K562 (cell line): ENCODE results near the gene TFAP2E. TPM values are rescaled to one million over a fixed set of nuclear protein-coding genes. Genes with fewer than 3 reads are reported as not detected.

Experiments
- ATF6 ChIP-seq: sonication (generic); formaldehyde crosslinking; IDR thresholded peaks from 2 replicates; pipeline ENCODE4 v1.4.0; 2020; ENCODE audit warnings: mild to moderate bottlenecking, missing genetic modification reagents
- CTCFL ChIP-seq: IDR thresholded peaks from 2 replicates; pipeline ENCODE4 v1.6.1; 2011; ENCODE audit warnings: borderline replicate concordance, low read depth, mild to moderate bottlenecking, moderate library complexity, low read length; ENCODE audit not compliant: insufficient read depth, poor library complexity, severe bottlenecking
- ETS2 ChIP-seq: IDR thresholded peaks from 2 replicates; pipeline ENCODE4 v1.6.1; 2016; ENCODE audit warnings: borderline replicate concordance, missing genetic modification characterization, mild to moderate bottlenecking, moderate library complexity, missing compliant biosample characterization; ENCODE audit not compliant: poor library complexity, severe bottlenecking
- FOXO4 ChIP-seq: fragments of 450-650 bp; formaldehyde crosslinking; IDR thresholded peaks from 2 replicates; pipeline ENCODE4 v1.4.0; 2020; ENCODE audit warnings: mild to moderate bottlenecking, moderate library complexity
- RB1 ChIP-seq: fragments of 450-650 bp; IDR thresholded peaks from 2 replicates; pipeline ENCODE4 v1.6.1; 2017; ENCODE audit warnings: low read depth, mild to moderate bottlenecking
- SMAD3 ChIP-seq: fragments of 450-650 bp; formaldehyde crosslinking; conservative IDR thresholded peaks from 2 replicates; pipeline ENCODE4 v1.4.0; 2020; ENCODE audit warnings: mild to moderate bottlenecking
- ZNF280A ChIP-seq: fragments of 450-650 bp; IDR thresholded peaks from 2 replicates; pipeline ENCODE4 v1.6.1; 2018; ENCODE audit warnings: mild to moderate bottlenecking, low read depth; ENCODE audit not compliant: partially characterized antibody
- ZNF398 ChIP-seq: fragments of 250-450 bp; sonication (Bioruptor Pico); IDR thresholded peaks from 2 replicates; pipeline ENCODE4 v1.8.0; 2021; ENCODE audit warnings: moderate library complexity, mild to moderate bottlenecking, inconsistent platforms
- ZNF449 ChIP-seq: fragments of 250-450 bp; sonication (Bioruptor Pico); IDR thresholded peaks from 2 replicates; pipeline ENCODE4 v1.8.0; 2022; ENCODE audit warnings: moderate library complexity, mild to moderate bottlenecking, inconsistent platforms
- polyA plus RNA-seq, 8 experiments: library from polyadenylated mRNA; depleted of rRNA in 4 of 8; stranded (reverse) in 5 of 8; unstranded in 3 of 8; fragments of >200 nt; fragmentation: Nextera tagmentation in 2 of 8; fragmentation: Illumina TruSeq in 1 of 8; extraction: Ambion mirVana in 2 of 8; extraction: Trizol in 1 of 8; gene quantifications; 2 replicates each; pipeline versions ENCODE4 v1.2.1 to v1.2.3, GENCODE V29; 2011 to 2014; ENCODE audit warnings: inconsistent platforms in 1 of 8, missing spikeins in 1 of 8
- total RNA-seq, 7 experiments: library from RNA; depleted of rRNA in 6 of 7; stranded (reverse); fragments of >200 nt in 6 of 7; fragmentation: Illumina TruSeq in 2 of 7; extraction: Trizol in 2 of 7; gene quantifications; 2 replicates each; pipeline versions ENCODE4 v1.2.1 to v1.2.3, GENCODE V29; 2011 to 2021; ENCODE audit warnings: low replicate concordance in 1 of 7

Gene TFAP2E
- total and polyA plus RNA-seq, 9 of the 15 experiments (the other 6 are each of a cell fraction or from before 2014, with no cell fraction given): 0.03 to 0.11 (median 0.07) TPM; not detected in 4

GRCh38 chr1:35637401-35637809 lies 64.3 kb downstream of the TFAP2E start (continued):
- TF ChIP-seq ZNF449: no peak
- no peak for TF ChIP-seq ATF6 (CRISPR knock-in tag)
- TF ChIP-seq RB1: no peak
- TF ChIP-seq ZNF280A: no peak
- no peak for TF ChIP-seq ETS2 (tag)
- no peak for TF ChIP-seq ZNF398
- no peak for TF ChIP-seq SMAD3 (CRISPR knock-in tag)
- TF ChIP-seq CTCFL: no peak
- TF ChIP-seq FOXO4 (CRISPR knock-in tag): no peak
